Neural progenitor cell (in vitro differentiated cells): ENCODE data around the gene SCP2.

ENCODE experiments used
- CTCF ChIP-seq: fragments of 200-600 bp; sonication (generic); IDR thresholded peaks from 2 replicates; pipeline ENCODE4 v1.5.1; 2017; ENCODE audit warnings: antibody characterized with exemption, mild to moderate bottlenecking
- EZH2 ChIP-seq: fragments of 200-600 bp; sonication (generic); IDR thresholded peaks from 2 replicates; pipeline ENCODE4 v1.6.1; 2017; ENCODE audit warnings: antibody characterized with exemption, mild to moderate bottlenecking, moderate library complexity

DNA sequence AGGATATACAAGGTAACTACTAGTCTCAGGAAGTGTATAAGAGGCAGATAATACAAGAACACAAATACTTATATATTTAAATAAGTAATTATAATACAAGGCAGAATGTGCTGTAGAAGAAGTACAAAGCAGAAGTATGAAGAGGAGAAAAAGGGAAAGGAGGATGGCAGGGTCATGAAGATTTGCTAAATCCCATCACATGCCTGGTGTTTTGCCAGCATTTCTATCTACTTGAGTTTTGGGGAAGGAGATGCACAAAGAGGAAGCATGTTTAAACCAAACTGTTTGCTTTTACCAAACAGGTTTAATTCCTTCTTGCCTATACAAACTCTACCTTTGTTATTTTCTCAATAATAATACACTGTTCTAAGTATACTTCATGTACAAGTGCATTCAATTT is 74.1 kb downstream of the SCP2 start:
- TF ChIP-seq EZH2 (no peak), CTCF (no peak)
